ENCODE results near the gene HCFC1R1. TPM values are rescaled to one million over a fixed set of nuclear protein-coding genes. Genes with fewer than 3 reads are reported as not detected.

Gene HCFC1R1
- total RNA-seq, 4 donors from 2014 or later, result 27.5 to 41.5 (median 31.9) TPM

DNA sequence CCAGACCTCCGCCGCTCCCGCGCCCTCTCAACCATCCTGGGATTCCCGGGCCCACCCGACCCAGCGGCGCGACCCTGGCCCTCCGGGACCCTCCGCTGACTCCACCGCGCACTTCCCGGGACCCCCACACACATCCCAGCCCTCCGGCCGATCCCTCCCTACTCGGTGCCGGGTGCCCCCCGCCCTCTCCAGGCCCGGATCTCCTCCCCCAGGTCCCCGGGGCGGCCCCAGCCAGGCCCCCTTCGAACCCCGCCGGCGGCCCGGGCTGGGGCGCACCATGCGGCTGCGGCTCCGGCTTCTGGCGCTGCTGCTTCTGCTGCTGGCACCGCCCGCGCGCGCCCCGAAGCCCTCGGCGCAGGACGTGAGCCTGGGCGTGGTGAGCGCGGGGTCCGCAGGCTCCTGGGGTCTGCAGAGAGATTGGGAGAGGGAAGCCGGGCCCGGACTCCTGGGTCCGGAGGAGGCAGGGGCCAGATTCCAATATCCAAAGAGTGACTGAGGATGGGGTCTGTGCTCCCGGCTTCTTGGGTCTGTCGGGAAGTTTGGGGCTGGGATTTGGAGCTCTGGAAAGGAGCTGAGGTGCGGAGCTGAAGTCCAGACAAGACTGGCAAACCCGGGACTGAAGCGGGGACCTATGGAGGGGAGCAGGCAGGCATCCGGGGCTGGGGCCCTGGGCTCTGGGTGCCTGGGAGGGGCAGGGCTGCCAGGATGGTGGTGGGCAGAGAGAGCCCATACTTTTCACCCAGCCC, 23.1 kb upstream of the HCFC1R1 start:
- 1 to 2% methylated on average over 35 to 42 of the region's 54 CpGs for WGBS, 2 donors
- intact Hi-C loops (cut with DNase I; ENCODE audit: low total_unique reads), result no loop called here
- DNase-seq (ENCODE audit: low spot score in 2 of 2), result no peak
- no peak overlapping the region for H3K4me3 ChIP-seq (ENCODE audit: low read depth, poor library complexity, severe bottlenecking)
- TF ChIP-seq POLR2A (IDR thresholded peaks at IDR 0.05), result no peak
- no peak for TF ChIP-seq CTCF (IDR thresholded peaks at IDR 0.05)

DNA sequence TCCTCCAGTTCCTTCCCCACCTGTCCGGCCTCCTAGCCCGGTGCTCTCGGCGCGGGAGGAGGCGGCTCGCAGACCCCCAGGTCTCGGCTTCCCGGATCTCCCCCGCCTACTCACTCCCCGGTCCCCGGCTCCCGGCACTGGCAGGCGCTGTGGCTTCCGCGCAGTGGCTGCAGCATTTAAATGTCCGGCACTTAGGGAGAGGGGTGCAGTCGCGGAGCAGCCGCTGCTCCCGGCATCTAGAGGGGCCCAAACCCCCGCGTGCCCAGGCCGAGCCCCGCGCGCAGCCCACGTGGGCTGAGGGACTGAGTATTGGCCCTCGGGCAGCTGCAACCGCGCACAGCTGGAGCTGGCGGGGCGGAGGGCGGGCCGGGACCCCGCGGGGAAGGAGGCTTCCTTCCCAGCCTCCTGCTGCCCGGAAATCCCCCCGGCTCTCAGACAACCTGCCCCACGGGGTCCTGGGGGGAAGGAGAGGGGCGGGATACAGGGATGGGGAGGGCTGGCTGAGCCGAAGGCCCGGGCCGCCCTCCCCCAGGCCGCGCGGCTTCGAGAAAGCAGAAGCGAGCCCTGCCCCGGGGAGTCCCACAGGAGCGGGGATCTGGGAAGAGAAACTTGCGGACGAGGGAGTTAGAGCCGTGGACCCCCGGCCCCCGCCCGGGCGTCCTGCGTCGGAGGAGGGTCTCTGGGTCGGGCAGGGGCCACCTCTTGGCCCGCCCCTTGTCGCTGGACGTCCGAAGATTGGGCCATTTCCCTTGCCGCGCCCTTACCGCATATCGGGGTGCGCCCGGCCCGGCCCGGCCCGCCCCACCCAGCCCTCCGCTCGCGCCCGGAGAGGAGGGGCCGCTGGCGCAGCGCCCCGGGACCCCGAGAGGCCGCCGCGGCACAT, 22.3 kb upstream of the HCFC1R1 start, which contains the start of gene MMP25:
TSS of gene MMP25 (plus strand) at position 804 of the 883 bp plus-strand sequence. CDS start 357 bp downstream, outside the sequence.
- WGBS, 2 donors, result 0 to 1% methylated on average over 43 to 46 of the region's 86 CpGs
- H3K4me3 ChIP-seq (ENCODE audit: low read depth, poor library complexity, severe bottlenecking), result peak within 1 kb of the TSS; percentile 8
- no peak for TF ChIP-seq POLR2A (IDR thresholded peaks at IDR 0.05)
- TF ChIP-seq CTCF (IDR thresholded peaks at IDR 0.05), result no peak
- intact Hi-C loops (cut with DNase I; ENCODE audit: low total_unique reads), result no loop called here
- no peak for DNase-seq (ENCODE audit: low spot score in 2 of 2)

DNA sequence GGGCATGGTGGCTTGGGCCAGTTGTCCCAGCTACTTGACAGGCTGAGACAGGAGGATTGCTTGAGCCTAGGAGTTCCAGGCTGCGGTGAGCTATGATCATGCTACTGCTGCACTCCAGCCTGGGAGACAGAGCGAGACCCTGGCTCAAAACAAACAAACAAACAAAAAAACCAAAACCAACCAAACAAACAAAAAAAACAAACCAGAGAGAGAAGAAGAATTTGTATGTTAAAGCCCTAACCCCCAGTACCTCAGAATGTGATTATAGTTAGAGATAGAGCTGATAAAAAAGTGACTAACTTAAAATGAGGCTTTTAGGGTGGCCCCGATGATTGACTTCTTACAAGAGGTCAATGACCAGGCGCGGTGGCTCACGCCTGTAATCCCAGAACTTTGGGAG, 21.0 kb upstream of the HCFC1R1 start:
- no peak for DNase-seq (ENCODE audit: low spot score in 2 of 2)
- intact Hi-C loops (cut with DNase I; ENCODE audit: low total_unique reads), result no loop called here
- TF ChIP-seq CTCF (IDR thresholded peaks at IDR 0.05) (no peak), POLR2A (IDR thresholded peaks at IDR 0.05) (no peak)
- no peak overlapping the region for H3K4me3 ChIP-seq (ENCODE audit: low read depth, poor library complexity, severe bottlenecking)
- 88 to 92% methylated on average over 6 of the region's 6 CpGs for WGBS, 2 donors

- H3K4me3 ChIP-seq (ENCODE audit: low read depth, poor library complexity, severe bottlenecking), result no peak overlapping the region
- intact Hi-C loops (cut with DNase I; ENCODE audit: low total_unique reads), result no loop called here
- WGBS, 2 donors, result 81 to 89% methylated on average over 3 of the region's 3 CpGs
- DNase-seq (ENCODE audit: low spot score in 2 of 2), result no peak
- TF ChIP-seq POLR2A (IDR thresholded peaks at IDR 0.05) (no peak), CTCF (IDR thresholded peaks at IDR 0.05) (no peak)
These were observed 18.6 kb upstream of the HCFC1R1 start for GRCh38 chr16:3042376-3042775.

DNA sequence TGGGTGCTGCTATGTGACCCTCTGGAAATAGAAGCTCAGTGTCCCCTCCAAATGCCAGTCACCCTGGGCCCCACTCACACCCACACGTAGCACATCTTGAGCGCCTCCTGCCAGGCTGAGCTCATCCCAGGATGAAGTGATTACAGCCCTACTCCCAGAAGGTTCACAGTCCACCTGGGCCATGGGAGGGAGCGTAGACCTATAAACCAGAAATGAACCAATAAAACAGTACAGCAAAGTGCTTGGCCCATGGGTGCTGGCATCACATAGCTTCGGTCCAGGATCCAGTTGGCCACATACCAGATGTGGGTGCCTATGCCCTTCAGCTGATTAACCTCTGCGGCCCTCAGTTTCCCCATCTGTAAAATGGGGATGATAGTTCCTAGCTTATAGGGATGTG, 15.2 kb upstream of the HCFC1R1 start:
- intact Hi-C loops (cut with DNase I; ENCODE audit: low total_unique reads), result loop anchor here (1.0 kb wide), 1 partner anchor 44 kb away; no protein-coding TSS in a partner anchor
- TF ChIP-seq POLR2A (IDR thresholded peaks at IDR 0.05) (no peak), CTCF (IDR thresholded peaks at IDR 0.05) (no peak)
- WGBS, 2 donors, result 70 to 76% methylated on average over 5 of the region's 5 CpGs

More for the DNA sequence above, 15.2 kb upstream of the HCFC1R1 start:
- DNase-seq (ENCODE audit: low spot score in 2 of 2), result no peak
- H3K4me3 ChIP-seq (ENCODE audit: low read depth, poor library complexity, severe bottlenecking), result no peak overlapping the region
